Activated naive CD4-positive, alpha-beta T cell treated with anti-CD3 and anti-CD28 coated beads, Interleukin-2, amount 50 U/mL, for 16 hours (primary cell): ENCODE data around the gene KCNQ2.

Experiments used
- DNase-seq: peaks from one replicate; pipeline ENCODE4 v3.0.0-alpha.2; 2020

The KCNQ2 gene

GRCh38 chr20:63351811-63352591 lies 120.5 kb downstream of the KCNQ2 start:
- DNase-seq, result no peak

GRCh38 chr20:63351326-63351700 lies 121.1 kb downstream of the KCNQ2 start:
- DNase-seq, result no peak

- no peak for DNase-seq
These were observed 121.7 kb downstream of the KCNQ2 start for GRCh38 chr20:63350597-63351325.
